H54 (cell line): ENCODE results near the gene GTF3C5.
"Not testable (repeated sequence)": the region's sequence is repeated elsewhere in the genome, so short reads cannot be mapped to it uniquely, and the experiment has no call there.

ENCODE experiments used
- DNase-seq: peaks from one replicate; pipeline ENCODE4 v3.0.0; 2011; ENCODE audit warnings: low spot score, mixed read lengths; ENCODE audit not compliant: insufficient read length
- FAIRE-seq: peaks from 3 replicates; lab custom pipeline; 2011; peaks lifted over from hg19 to GRCh38; lab: Jason Lieb, UNC
- POLR2A ChIP-seq: IDR thresholded peaks from 2 replicates; pipeline ENCODE4 v1.6.1; 2011; ENCODE audit warnings: low read depth, mild to moderate bottlenecking, low read length

GTF3C5 gene

DNA sequence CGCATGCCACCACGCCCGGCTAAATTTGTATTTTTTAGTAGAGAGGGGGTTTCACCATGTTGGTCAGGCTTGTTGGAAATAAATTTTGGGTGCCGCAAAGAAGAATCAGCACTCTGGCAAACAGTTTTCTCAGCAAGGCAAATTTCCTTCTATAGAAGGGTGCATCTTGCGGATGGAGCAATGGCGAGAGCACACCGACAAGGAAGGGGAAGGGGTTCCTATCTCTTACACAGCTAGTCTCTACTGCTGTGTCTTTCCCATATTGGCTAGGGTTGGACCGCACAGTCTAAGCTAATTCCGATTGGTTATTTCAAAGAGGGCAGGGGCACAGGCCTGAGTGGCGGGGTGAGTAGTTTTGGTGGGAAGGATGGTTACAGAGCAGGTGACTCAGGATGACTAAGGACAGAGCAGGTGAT, 707 bp downstream of the GTF3C5 start:
- DNase-seq (no peak), FAIRE-seq (no peak)
- no peak for TF ChIP-seq POLR2A

DNA sequence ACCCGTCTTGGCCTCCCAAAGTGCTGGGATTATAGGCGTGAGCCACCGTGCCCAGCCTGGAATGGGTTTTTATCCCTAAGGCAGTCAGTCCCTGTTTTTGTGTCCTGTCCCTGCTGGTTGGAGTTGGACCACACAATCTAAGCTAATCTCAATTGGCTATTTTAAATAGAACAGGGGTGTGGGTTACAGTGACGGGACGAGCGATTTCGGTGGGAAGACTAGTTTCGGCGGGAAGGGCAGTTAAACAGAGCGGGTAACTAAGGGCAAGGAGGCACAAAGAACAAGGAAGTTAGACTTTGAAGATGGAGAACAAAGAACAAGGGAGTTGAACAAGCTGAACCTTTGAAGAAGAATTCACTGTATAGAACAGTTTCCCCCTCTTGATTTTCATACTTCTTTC, 1.4 kb downstream of the GTF3C5 start:
- DNase-seq (no peak), FAIRE-seq (no peak)
- TF ChIP-seq POLR2A, result no peak

DNA sequence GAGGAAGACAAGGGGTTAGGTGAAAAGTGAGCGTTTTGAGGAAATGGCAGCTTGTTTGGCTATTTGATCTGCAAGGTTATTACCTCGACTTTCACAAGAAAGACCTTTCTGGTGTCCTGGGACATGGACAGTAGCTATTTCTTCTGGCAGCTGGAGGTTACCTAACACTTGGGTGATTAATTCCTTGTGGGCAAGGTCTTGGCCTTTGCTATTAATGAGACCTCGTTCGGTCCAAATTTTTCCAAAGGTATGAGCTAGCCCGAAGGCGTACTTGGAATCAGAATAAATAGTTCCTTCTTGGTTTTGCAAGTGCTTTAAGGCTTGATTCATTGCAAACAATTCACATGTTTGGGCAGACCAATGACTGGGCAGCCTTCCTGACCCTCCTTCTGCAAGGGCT, 4.9 kb downstream of the GTF3C5 start:
- TF ChIP-seq POLR2A, result no peak
- FAIRE-seq (no peak), DNase-seq (no peak)

DNA sequence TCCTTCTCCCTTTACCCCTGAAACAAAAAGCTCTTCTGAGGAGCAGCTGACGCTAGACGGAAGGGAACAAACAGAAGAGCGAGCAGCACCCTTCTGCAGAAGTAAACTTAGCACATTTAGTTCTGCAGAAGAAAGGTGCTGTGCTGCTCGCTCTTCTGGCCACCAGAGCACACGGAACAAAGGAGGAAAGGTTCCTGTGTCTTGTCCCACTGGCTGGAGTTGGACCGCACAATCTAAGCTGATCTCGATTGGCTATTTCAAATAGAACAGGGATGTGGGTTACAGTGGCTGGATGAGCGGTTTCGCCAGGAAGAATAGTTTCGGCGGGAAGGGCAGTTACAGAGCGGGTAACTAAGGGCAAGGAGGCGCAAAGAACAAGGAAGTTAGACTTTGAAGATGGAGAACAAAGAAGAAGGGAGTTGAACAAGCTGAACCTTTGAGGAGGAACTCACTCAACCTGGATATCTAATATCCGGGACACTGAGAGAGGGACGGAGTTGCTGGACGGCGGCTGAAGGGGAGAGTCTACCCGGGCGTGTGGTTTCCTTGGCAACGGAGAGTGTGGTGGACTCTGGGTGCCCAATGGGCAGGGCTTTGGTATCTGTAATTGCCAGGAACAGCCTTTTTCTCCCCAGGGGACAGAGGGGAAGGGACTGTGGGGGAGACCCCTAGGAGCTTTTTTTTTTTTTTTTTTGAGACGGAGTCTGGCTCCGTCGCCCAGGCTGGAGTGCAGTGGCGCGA, 7.1 kb downstream of the GTF3C5 start:
- FAIRE-seq (no peak), DNase-seq (no peak)
- TF ChIP-seq POLR2A, result no peak

DNA sequence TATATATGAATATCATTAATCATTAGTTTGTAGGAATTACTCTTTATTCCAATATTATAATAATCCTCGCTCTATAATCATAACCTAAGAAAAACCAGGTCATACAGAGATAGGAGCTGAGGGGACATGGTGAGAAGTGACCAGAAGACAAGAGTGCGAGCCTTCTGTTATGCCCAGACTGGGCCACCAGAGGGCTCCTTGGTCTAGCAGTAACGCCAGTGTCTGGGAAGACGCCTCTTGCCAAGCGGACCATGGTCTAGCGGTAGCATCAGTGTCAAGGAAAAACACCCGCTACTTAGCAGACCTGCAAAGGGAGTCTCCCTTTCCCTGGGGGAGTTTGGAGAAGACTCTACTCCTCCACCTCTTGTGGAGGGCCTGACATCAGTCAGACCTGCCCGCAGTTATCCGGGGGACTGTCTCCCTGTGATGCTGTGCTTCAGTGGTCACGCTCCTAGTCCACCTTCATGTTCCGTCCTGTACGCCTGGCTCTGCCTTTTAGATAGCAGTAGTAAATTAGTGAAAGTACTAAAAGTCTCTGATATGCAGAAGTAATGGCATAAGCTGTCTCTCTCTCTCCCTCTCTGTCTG, 10.2 kb downstream of the GTF3C5 start:
- FAIRE-seq, DNase-seq: not testable (repeated sequence)

DNA sequence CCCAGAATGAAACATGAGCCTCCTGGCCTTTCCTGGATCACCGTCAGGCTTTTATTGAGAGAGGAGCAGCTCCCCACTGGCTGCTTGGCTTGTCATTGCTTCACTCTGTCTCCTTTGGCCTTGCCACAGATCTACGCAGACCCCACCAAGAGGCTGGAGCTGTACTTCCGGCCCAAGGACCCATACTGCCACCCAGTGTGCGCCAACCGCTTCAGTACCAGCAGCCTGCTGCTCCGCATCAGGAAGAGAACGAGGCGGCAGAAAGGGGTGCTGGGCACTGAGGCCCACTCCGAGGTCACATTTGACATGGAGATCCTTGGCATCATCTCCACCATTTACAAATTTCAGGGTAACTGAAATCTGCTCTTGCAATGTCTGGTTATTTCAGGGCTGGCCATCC, 11.2 kb downstream of the GTF3C5 start:
- FAIRE-seq, result no peak
- TF ChIP-seq POLR2A, result no peak
- DNase-seq, result no peak

DNA sequence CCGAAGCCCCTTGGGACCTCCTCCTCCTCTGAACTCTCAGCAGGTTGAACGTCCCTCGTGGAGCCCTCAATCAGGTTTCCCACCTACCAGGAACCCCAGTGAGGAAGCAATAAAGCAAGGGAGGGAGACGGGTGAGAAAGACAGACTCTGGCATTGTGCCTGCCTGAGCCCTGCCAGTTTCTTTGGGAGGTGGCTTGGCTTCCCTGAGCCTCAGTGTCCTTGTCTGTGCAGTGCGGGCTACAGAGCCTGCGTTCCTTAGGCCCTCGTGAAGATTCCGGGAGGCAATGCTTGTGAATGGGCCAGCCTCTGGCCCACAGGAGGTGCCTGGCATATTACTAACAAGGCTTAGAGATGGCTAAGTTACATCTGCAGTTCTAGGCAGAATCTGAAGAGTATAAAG, 11.9 kb downstream of the GTF3C5 start:
- FAIRE-seq, result no peak
- no peak for TF ChIP-seq POLR2A
- no peak for DNase-seq

DNA sequence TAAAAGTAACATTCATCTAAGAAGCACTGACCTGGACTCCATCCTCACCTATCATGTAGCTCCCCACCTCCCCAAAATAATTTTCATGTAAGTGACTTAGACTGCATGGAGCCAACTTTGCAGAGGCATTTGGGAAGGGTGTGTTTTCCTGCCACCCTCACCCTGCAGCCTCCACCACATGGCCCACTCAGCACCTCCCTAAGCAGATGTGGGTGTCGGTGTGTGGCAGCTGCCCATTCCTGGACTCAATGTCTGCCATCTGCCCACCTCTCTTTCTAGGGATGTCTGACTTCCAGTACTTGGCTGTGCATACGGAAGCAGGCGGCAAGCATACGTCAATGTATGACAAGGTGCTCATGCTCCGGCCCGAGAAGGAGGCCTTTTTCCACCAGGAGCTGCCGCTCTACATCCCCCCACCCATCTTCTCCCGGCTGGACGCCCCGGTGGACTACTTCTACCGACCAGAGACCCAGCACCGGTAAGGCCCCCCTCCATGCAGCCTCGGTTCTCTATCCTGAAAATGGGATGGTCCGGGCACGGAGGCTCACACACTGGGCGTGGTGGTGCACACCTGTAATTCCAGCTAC, 12.7 kb downstream of the GTF3C5 start:
- FAIRE-seq (no peak), DNase-seq (no peak)
- TF ChIP-seq POLR2A, result no peak

DNA sequence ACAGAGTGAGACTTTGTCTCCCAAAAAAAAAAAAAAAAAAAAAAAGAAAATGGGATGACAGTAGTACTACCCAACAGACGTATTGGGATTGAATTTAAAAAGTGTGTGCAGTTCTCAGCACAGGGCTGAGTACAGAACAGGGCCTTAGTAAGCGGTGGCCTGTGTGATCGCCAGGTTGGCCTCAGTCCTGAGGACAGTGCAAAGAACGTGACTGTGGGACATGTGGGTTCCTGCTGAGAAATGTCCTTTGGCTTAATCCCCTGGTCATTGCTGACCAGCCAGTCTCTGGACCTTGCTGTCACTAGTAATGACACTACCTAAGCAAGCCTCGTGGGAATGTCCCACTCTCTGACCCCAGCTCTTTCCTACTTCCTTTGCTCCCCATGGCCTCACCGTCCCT, 13.3 kb downstream of the GTF3C5 start:
- FAIRE-seq, result no peak

DNA sequence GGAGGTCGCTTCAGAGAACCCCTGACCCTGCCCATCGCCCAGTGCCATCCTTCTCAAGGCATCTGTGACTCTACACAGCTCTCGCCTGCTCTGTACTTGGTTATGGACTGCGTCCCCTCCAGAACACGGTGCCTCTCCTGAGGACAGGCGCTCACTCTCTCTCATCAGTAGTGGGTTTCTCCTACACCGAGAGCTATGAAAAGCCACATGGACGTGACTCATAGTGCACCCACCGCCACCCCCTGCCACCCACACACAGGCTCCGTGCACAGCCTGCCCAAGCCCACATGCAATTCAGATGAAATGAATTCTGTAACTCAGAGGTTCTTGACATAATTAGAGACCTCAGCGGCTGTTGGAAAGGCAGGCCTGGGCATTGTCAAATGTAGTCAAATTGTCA, 13.9 kb downstream of the GTF3C5 start:
- no peak for TF ChIP-seq POLR2A
- DNase-seq (no peak), FAIRE-seq (no peak)

More for the DNA sequence above, 13.3 kb downstream of the GTF3C5 start:
- TF ChIP-seq POLR2A, result no peak
- DNase-seq, result no peak

DNA sequence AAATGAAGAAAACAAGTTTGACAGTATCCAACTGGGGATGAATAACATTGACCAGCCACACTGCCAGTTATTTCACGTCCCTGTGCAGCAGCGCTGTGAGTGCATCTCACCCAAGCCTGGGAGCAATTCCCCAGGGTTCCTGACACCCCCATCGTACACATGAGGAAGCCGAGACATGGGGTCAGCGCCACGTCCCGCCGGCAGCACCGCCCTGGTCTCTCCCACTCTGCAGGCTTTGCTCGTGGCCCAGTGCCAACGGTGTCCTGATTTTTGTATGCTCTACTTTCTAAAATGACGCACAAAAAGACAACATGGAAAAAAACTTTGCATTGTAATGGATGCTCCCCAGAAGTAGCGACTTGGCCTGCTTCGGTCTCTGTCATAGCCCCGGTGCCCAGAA, 14.3 kb downstream of the GTF3C5 start:
- FAIRE-seq (no peak), DNase-seq (no peak)
- TF ChIP-seq POLR2A, result no peak

DNA sequence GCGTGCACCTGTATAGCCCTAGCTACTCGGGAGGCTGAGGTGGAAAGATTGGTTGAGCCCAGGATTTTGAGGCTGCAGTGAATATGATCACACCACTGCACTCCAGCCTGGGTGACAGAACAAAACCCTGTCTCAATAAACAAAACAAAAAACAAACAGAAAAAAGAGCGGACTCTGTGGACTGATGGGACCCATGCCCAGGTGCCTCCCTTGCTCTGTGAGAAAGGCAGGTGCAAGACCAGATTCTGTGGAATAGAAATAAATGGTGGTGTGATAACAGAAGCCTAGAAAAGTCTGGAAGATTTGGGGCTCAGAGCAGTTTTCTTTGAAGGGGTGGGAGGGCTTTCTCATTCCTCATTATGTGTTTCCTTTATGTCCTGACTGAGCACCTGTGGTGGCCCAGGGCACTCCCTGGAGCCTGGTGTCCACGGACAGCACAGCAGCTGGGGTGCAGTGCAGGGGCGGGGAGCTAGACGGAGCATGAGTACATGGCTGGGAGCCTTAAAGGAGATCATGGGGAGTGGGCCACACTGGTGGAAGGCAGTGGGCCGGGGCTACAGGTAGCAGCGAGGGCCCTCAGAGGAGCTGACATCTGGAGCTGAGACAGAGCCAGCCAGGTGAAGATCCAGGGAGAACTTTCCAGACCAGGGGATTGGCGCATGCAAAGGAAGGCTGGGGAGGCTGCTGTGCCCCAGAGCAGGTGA, 15.6 kb downstream of the GTF3C5 start:
- TF ChIP-seq POLR2A, result no peak
- DNase-seq (no peak), FAIRE-seq (no peak)

DNA sequence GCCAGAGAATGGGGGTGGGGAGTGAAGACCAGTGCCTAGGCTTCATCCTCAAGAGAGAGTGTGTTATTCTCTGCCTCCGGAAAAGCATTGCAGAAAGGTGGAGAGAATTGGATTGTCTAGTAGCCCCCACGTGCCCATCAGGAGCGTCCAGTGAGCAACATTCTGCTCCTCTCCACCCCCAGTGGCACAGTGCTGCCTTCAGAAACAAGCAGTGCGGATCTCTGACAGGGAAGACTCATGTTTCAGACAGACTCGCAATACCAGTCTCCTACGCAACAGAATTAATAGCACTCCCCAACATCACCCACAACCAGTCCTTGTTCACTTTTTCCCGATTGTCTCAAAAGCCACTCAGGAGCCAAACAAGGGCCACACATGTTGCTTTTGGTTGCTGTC, 16.1 kb downstream of the GTF3C5 start:
- FAIRE-seq, result no peak
- no peak for TF ChIP-seq POLR2A
- no peak for DNase-seq

DNA sequence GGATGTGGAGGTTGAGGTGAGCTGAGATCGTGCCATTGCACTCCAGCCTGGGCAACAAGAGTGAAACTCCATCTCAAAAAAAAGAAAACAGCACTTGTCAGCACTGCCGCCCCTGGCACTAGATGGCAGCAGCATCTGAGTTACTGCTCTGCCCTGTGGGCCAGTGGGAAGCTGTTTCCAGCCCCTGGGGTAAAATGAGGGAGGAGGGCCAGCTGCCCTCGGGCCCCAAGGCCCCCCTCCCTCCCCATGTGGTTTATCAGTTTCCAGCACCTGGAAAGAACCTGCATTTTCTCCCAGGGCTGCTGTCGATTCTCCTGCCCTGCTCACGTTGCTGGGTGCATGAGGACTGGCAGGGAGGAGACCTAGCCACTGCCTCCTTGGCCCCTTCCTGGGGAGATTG, 17.8 kb downstream of the GTF3C5 start:
- DNase-seq (peak; percentile 62), FAIRE-seq (no peak)
- no peak for TF ChIP-seq POLR2A
